Measurements from ENCODE around the gene FGF2.

Gene FGF2

DNA sequence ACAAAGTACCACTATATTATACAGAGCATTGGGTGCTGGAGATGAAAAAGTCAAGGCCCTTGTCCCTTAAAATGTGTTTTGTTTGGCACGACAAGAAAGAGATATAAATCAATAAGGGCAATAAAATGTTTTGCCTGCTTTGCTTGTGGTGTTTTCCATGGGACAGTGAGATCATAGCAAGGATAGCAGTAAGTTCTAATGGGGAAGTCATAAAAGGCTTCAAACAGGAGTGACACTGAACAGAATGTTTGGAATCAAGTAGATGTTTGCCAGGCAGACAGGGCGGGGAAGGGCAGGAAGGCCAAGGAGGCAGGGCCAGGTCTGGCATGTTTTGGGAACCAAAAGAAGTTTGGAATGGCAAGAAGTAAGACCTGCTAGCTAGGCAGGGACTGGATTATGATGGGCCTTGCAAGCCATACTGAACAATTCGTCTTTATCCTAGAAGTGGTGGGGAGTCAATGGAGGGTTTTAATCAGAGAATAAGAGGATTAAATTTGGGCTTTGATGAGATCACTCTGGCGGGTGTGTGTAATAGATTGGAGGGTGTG, 16.4 kb downstream of the FGF2 start (continued):
- TF ChIP-seq ZNF518A (tag by site-specific recombination; conservative IDR thresholded peaks at IDR 0.05; ENCODE audit: low read depth), result 0 out of 2 replicates have a peak, but pooled peaks have one; percentile 14
- TF ChIP-seq MZF1 (tag by site-specific recombination; IDR thresholded peaks at IDR 0.05; ENCODE audit: borderline replicate concordance), result peak; percentile 37; the same call in 1 of the 2 replicates
- TF ChIP-seq, protein P1, sequence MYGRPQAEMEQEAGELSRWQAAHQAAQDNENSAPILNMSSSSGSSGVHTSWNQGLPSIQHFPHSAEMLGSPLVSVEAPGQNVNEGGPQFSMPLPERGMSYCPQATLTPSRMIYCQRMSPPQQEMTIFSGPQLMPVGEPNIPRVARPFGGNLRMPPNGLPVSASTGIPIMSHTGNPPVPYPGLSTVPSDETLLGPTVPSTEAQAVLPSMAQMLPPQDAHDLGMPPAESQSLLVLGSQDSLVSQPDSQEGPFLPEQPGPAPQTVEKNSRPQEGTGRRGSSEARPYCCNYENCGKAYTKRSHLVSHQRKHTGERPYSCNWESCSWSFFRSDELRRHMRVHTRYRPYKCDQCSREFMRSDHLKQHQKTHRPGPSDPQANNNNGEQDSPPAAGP (tag by site-specific recombination; IDR thresholded peaks at IDR 0.05), result peak; percentile 87
- TF ChIP-seq ZNF391 (tag by site-specific recombination; IDR thresholded peaks at IDR 0.05; ENCODE audit: borderline replicate concordance, low read depth), result peak; percentile 53; the same call in 1 of the 2 replicates
- TF ChIP-seq, protein P2, sequence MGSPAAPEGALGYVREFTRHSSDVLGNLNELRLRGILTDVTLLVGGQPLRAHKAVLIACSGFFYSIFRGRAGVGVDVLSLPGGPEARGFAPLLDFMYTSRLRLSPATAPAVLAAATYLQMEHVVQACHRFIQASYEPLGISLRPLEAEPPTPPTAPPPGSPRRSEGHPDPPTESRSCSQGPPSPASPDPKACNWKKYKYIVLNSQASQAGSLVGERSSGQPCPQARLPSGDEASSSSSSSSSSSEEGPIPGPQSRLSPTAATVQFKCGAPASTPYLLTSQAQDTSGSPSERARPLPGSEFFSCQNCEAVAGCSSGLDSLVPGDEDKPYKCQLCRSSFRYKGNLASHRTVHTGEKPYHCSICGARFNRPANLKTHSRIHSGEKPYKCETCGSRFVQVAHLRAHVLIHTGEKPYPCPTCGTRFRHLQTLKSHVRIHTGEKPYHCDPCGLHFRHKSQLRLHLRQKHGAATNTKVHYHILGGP (tag by site-specific recombination; IDR thresholded peaks at IDR 0.05), result peak; percentile 17; the same call in 1 of the 2 replicates
- TF ChIP-seq PRDM6 (tag by site-specific recombination; IDR thresholded peaks at IDR 0.05), result peak; percentile 97
- TF ChIP-seq ZNF600 (tag by site-specific recombination; IDR thresholded peaks at IDR 0.05), result peak; percentile 62; the same call in 1 of the 2 replicates
- peak; percentile 61; the same call in 1 of the 2 replicates for TF ChIP-seq PATZ1 (tag by site-specific recombination; IDR thresholded peaks at IDR 0.05)
- peak; percentile 96 for TF ChIP-seq ZNF366 (tag by site-specific recombination; conservative IDR thresholded peaks at IDR 0.05)
- TF ChIP-seq, protein P3, sequence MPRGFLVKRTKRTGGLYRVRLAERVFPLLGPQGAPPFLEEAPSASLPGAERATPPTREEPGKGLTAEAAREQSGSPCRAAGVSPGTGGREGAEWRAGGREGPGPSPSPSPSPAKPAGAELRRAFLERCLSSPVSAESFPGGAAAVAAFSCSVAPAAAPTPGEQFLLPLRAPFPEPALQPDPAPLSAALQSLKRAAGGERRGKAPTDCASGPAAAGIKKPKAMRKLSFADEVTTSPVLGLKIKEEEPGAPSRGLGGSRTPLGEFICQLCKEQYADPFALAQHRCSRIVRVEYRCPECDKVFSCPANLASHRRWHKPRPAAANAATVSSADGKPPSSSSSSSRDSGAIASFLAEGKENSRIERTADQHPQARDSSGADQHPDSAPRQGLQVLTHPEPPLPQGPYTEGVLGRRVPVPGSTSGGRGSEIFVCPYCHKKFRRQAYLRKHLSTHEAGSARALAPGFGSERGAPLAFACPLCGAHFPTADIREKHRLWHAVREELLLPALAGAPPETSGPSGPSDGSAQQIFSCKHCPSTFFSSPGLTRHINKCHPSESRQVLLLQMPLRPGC (tag by site-specific recombination; IDR thresholded peaks at IDR 0.05), result peak; percentile 71; the same call in 1 of the 2 replicates
- peak; percentile 50; the same call in 1 of the 2 replicates for TF ChIP-seq ZNF184 (tag by site-specific recombination; IDR thresholded peaks at IDR 0.05)
- TF ChIP-seq, protein P4, sequence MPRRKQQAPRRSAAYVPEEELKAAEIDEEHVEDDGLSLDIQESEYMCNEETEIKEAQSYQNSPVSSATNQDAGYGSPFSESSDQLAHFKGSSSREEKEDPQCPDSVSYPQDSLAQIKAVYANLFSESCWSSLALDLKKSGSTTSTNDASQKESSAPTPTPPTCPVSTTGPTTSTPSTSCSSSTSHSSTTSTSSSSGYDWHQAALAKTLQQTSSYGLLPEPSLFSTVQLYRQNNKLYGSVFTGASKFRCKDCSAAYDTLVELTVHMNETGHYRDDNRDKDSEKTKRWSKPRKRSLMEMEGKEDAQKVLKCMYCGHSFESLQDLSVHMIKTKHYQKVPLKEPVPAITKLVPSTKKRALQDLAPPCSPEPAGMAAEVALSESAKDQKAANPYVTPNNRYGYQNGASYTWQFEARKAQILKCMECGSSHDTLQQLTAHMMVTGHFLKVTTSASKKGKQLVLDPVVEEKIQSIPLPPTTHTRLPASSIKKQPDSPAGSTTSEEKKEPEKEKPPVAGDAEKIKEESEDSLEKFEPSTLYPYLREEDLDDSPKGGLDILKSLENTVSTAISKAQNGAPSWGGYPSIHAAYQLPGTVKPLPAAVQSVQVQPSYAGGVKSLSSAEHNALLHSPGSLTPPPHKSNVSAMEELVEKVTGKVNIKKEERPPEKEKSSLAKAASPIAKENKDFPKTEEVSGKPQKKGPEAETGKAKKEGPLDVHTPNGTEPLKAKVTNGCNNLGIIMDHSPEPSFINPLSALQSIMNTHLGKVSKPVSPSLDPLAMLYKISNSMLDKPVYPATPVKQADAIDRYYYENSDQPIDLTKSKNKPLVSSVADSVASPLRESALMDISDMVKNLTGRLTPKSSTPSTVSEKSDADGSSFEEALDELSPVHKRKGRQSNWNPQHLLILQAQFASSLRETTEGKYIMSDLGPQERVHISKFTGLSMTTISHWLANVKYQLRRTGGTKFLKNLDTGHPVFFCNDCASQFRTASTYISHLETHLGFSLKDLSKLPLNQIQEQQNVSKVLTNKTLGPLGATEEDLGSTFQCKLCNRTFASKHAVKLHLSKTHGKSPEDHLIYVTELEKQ (tag by site-specific recombination; IDR thresholded peaks at IDR 0.05; ENCODE audit: borderline replicate concordance), result peak; percentile 72; the same call in 1 of the 2 replicates
- TF ChIP-seq SP7 (tag by site-specific recombination; IDR thresholded peaks at IDR 0.05), result peak; percentile 96
- TF ChIP-seq ZNF639 (tag by site-specific recombination; IDR thresholded peaks at IDR 0.05), result 0 out of 2 replicates have a peak, but pooled peaks have one; percentile 45
- TF ChIP-seq ZNF2 (tag by site-specific recombination; IDR thresholded peaks at IDR 0.05), result no peak
- TF ChIP-seq OSR2 (tag by site-specific recombination; IDR thresholded peaks at IDR 0.05), result peak; percentile 93
- peak; percentile 71 for TF ChIP-seq GLIS1 (tag by site-specific recombination; IDR thresholded peaks at IDR 0.05)
- peak; percentile 81 for TF ChIP-seq WT1 (tag by site-specific recombination; IDR thresholded peaks at IDR 0.05)
- TF ChIP-seq KLF10 (tag by site-specific recombination; IDR thresholded peaks at IDR 0.05), result peak; percentile 60; the same call in 1 of the 2 replicates
- peak; percentile 75; the same call in 1 of the 2 replicates for TF ChIP-seq ZEB2 (tag by site-specific recombination; IDR thresholded peaks at IDR 0.05)

All from HEK293 (cell line).